ENCODE results near the gene CTNNBL1. TPM values are rescaled to one million over a fixed set of nuclear protein-coding genes. Genes with fewer than 3 reads are reported as not detected.

The CTNNBL1 gene
- total RNA-seq, 1 experiment from 2014 or later: 55.4 TPM

- 0 out of 2 replicates have a peak, but pooled peaks cover 3% of the 10 kb centered on the region for H4K20me1 ChIP-seq (ENCODE audit: insufficient read depth)
- TF ChIP-seq JUND (IDR thresholded peaks at IDR 0.05) (no peak), POLR2AphosphoS5 (IDR thresholded peaks at IDR 0.05; ENCODE audit: low read depth, low read length) (no peak), TCF7L2 (IDR thresholded peaks at IDR 0.05; ENCODE audit: borderline replicate concordance, extremely low read depth, insufficient read depth, insufficient read length) (no peak), EZH2phosphoT487 (IDR thresholded peaks at IDR 0.05; ENCODE audit: borderline replicate concordance) (no peak), CTCF (IDR thresholded peaks at IDR 0.05 in 2 of 3, conservative IDR thresholded peaks at IDR 0.05 in 1 of 3; ENCODE audit: borderline replicate concordance in 1 of 3, insufficient read depth in 1 of 3, low read depth in 2 of 3, low read length in 2 of 3) (no peak)
- CTCF ChIA-PET: no interaction called here
- H3K36me3 ChIP-seq (ENCODE audit: control insufficient read depth in 1 of 2, insufficient read depth in 2 of 2, low read length in 2 of 2): no peaks in the 10 kb centered on the region
- no peaks in the 10 kb centered on the region for H3K27me3 ChIP-seq (ENCODE audit: insufficient read depth, low read length)
- H3K4me3 ChIP-seq (replicated peaks in 1 of 2; ENCODE audit: low read depth in 1 of 2, low read length in 2 of 2): no peak overlapping the region
- BruUV-seq (replicated peaks): no TSS peak
- H3K9ac ChIP-seq (ENCODE audit: low read length): no peak overlapping the region
- no peak overlapping the region for H3K27ac ChIP-seq (ENCODE audit: low read depth, low read length)
- H2AFZ ChIP-seq (ENCODE audit: low read depth, low read length, poor library complexity, severe bottlenecking): no peak overlapping the region
- peaks cover 71% of the 10 kb centered on the region for H3K79me2 ChIP-seq (ENCODE audit: insufficient read depth, low read length)
- RAD21 ChIA-PET (ENCODE audit: low non-redundant PET in 1 of 2, low total read pairs in 2 of 2, uncharacterized antibody in 2 of 2, unreplicated experiment in 2 of 2): no interaction called here
- intact Hi-C loops (cut with micrococcal nuclease): no loop called here
- DNase-seq (ENCODE audit: low read depth, low spot score) (no peak), ATAC-seq (no peak)
- POLR2A ChIA-PET: no interaction called here
- H3K9me3 ChIP-seq (ENCODE audit: control insufficient read depth in 1 of 2, insufficient read depth in 1 of 2, low read depth in 1 of 2, low read length in 2 of 2): no peaks in the 10 kb centered on the region
- no peaks in the 10 kb centered on the region for H3K4me1 ChIP-seq (ENCODE audit: control insufficient read depth in 1 of 2, insufficient read depth in 2 of 2, low read length in 2 of 2)
- H3K9me2 ChIP-seq (ENCODE audit: insufficient read depth): no peaks in the 10 kb centered on the region
- no peak overlapping the region for H3K4me2 ChIP-seq (ENCODE audit: low read length)
These were observed 18.4 kb downstream of the CTNNBL1 start for GRCh38 chr20:37711994-37712964.

- TF ChIP-seq ZNF274 (IDR thresholded peaks at IDR 0.05; ENCODE audit: low read depth, low read length) (no peak), SP1 (IDR thresholded peaks at IDR 0.05; ENCODE audit: low read depth) (no peak), JUND (IDR thresholded peaks at IDR 0.05) (no peak), YY1 (IDR thresholded peaks at IDR 0.05; ENCODE audit: extremely low read depth, insufficient replicate concordance, low read depth, low read length) (no peak), EZH2 (IDR thresholded peaks at IDR 0.05) (no peak), TCF7L2 (IDR thresholded peaks at IDR 0.05; ENCODE audit: borderline replicate concordance, extremely low read depth, insufficient read depth, insufficient read length) (no peak), ATF3 (IDR thresholded peaks at IDR 0.05) (no peak), ZFX (IDR thresholded peaks at IDR 0.05) (no peak), EGR1 (IDR thresholded peaks at IDR 0.05; ENCODE audit: low read depth) (no peak)
- Histone ChIP-seq H3K9me2 (ENCODE audit: insufficient read depth) (no peaks in the 10 kb centered on the region), H3K4me3 (replicated peaks in 1 of 2; ENCODE audit: low read depth in 1 of 2, low read length in 2 of 2) (no peak overlapping the region), H3K27me3 (ENCODE audit: insufficient read depth, low read length) (no peaks in the 10 kb centered on the region), H3K36me3 (ENCODE audit: control insufficient read depth in 1 of 2, insufficient read depth in 2 of 2, low read length in 2 of 2) (no peaks in the 10 kb centered on the region), H4K20me1 (ENCODE audit: insufficient read depth) (0 out of 2 replicates have a peak, but pooled peaks cover 3% of the 10 kb centered on the region), H3K4me2 (ENCODE audit: low read length) (no peak overlapping the region), H3K27ac (ENCODE audit: low read depth, low read length) (no peak overlapping the region), H3K4me1 (ENCODE audit: control insufficient read depth in 1 of 2, insufficient read depth in 2 of 2, low read length in 2 of 2) (no peaks in the 10 kb centered on the region), H2AFZ (ENCODE audit: low read depth, low read length, poor library complexity, severe bottlenecking) (no peak overlapping the region), H3K79me2 (ENCODE audit: insufficient read depth, low read length) (peaks cover 60% of the 10 kb centered on the region), H3K9me3 (ENCODE audit: control insufficient read depth in 1 of 2, insufficient read depth in 1 of 2, low read depth in 1 of 2, low read length in 2 of 2) (no peaks in the 10 kb centered on the region), H3K9ac (ENCODE audit: low read length) (no peak overlapping the region)
- RAD21 ChIA-PET (ENCODE audit: low non-redundant PET in 1 of 2, low total read pairs in 2 of 2, uncharacterized antibody in 2 of 2, unreplicated experiment in 2 of 2): no interaction called here
- POLR2A ChIA-PET: no interaction called here
- ATAC-seq: no peak
- CTCF ChIA-PET: no interaction called here
- intact Hi-C loops (cut with micrococcal nuclease): no loop called here
- no peak for DNase-seq (ENCODE audit: low read depth, low spot score)
- BruUV-seq (replicated peaks): no TSS peak
These were observed 19.6 kb downstream of the CTNNBL1 start for GRCh38 chr20:37713396-37713795.

Measured in HCT116 (cell line).